ENCODE data around the gene PSPH. TPM values are rescaled to one million over a fixed set of nuclear protein-coding genes. Genes with fewer than 3 reads are reported as not detected.
A peak's percentile ranks its signal among the peaks of the same experiment; 100 is the strongest.
"Not testable (repeated sequence)": the region's sequence is repeated elsewhere in the genome, so short reads cannot be mapped to it uniquely, and the experiment has no call there.

The PSPH gene
- polyA plus RNA-seq, 5 donors = 15.8 to 31.7 (median 22.4) TPM

DNA sequence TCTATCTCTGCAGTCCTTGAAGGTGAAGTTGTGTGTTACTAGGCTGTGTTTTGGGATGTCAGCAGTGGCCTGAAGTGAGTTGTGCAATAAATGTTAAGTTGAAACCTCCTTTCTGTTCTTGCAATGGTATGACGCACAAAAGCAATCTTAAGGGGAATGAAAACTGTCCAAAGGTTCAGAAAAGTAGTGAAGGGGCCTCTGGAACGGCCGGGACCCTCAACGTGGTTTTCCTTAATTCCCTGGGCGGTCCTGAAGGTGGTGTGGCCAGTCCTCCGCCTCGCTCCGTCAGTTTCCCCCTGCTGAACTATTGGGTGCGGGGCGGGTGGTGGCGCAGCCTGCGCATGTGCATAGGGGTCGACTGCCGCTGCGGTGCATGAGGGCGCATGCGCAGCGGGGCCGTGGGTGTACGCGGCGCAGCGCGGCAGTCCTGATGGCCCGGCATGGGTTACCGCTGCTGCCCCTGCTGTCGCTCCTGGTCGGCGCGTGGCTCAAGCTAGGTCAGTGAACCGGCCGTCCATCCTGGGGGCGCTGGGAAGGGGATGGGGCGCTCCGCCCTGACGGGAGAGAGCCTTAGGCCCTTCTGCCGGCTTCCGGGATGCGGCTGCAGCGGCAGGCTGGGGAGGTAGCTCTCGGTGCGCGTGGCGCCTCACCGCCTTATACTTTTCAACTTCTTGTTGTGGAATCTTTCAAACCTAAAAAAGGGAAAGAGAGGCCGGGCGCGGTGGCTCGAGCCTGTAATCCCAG is 12.8 kb upstream of the PSPH start, which contains the start of gene SUMF2:
SUMF2 (plus strand) TSS at position 405 of the 744 bp plus-strand sequence; CDS start at position 431, 26 bp downstream.
- peak; percentile 94 to 95 for DNase-seq

DNA sequence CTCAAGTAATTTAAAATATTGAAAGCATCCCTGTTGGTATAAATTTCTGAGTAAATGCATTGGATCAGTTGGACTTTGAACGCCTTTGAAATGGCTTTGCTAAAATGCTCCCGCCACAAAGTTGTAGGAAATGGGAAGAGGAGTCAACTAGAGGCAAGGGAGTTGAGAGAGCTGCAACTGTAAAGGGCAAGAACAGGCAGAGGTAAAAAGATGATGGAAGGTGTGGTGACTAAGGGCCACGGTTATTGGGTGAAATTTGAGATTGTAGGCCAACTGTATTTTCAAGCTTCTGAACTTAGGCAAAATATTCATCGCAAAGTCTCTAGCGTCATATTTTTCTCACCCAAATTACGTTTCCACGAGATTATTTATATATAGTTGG is 12.2 kb upstream of the PSPH start:
- no peak for DNase-seq

GRCh38 chr7:56062382-56062781 is 11.1 kb upstream of the PSPH start:
- no peak for DNase-seq

GRCh38 chr7:56053993-56054392 is 2.7 kb upstream of the PSPH start:
- DNase-seq = no peak

- DNase-seq = no peak
Observed at GRCh38 chr7:56053379-56053778, 2.1 kb upstream of the PSPH start.

DNA sequence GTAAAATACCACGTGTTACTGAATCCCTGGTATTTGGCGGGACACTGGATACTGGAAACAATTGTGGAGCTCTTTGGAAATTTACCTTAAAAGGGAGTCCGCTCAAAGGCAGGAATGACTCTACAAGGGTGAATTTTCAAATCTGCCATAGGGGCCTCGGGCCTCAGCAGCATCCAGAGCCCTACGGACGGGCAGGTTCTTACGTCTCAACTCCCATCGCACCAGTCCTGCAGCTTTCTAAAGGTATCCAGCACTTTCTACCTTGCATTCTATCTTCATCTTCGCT is 248 bp downstream of the PSPH start:
- DNase-seq = no peak

GRCh38 chr7:56048763-56049162 is 2.5 kb downstream of the PSPH start:
- not testable (repeated sequence) for DNase-seq

DNA sequence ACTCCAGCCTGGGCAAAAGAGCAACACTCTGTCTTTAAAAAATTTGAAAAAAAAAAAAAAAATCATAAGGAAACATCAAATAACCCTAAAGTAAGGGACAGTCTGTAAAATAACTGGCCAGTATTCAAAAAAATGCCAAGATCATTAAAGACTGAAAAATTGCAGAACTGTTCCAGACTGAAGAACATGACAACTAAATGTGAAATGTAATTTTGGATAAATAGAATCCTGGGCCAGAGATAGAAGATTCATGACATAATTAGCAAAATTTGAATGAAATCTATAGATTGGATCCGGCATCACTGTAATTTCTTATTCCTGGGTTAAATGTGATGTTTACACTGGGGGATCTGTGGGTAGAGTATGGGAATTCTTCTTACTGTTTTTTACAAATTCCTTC is 3.0 kb downstream of the PSPH start:
- DNase-seq = no peak

DNA sequence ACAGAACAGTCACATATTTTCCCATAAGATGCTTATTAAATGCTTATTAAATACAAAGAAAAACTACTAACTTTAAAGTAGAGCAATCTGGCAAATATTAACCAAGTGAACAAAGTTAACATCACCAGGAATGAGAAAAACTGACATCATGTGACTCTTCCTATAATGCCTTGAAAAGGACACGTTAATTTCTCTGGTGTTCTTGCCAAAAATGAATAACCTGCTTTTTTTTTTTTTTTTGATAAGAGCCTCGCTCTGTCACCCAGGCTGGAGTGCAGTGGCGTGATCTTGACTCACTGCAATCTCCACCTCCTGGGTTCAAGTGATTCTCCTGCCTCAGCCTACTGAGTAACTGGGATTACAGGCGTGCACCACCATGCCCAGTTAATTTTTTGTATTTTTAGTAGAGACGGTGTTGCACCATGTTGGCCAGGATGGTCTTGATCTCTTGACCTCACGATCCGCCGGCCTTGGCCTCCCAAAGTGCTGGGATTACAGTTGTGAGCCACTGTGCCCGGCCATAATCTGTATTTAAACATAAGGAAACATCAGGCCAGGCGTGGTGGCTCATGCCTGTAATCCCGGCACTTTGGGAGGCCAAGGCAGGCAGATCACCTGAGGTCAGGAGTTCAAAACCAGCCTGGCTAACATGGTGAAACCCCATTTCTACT is 3.7 kb downstream of the PSPH start:
- not testable (repeated sequence) for DNase-seq

DNA sequence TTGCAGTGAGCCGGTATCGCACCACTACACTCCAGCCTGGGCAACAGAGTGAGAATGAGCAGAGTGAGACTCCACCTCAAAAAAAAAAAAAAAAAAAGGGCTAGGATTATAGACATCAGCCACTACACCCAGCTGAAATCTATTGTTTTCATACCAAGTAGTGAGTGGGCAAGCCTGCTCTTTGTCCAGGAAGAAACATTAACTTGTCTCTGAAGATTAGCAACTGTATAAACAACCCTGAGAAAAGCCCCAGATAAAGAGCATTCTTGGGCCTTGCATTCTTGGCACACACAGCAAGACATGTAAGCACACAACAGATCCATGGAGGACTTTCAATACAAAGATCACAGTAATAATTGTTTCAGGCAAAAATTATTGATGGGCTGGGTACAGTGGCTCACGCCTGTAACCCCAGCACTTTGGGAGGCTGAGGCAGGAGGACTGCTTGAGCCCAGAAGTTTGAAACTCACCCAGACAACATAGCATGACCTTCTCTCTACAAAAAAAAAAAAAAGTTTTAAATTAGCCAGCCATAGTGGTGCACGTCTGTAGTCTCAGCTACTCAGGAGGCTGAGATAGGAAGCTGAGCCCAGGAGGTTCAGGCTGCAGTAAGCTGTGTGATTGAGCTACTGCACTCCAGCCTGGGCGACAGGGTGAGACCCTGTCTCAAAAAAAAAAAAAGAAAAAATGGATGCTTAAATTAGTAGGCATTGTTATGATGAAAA is 4.4 kb downstream of the PSPH start:
- peak; percentile 37 to 42 for DNase-seq

DNA sequence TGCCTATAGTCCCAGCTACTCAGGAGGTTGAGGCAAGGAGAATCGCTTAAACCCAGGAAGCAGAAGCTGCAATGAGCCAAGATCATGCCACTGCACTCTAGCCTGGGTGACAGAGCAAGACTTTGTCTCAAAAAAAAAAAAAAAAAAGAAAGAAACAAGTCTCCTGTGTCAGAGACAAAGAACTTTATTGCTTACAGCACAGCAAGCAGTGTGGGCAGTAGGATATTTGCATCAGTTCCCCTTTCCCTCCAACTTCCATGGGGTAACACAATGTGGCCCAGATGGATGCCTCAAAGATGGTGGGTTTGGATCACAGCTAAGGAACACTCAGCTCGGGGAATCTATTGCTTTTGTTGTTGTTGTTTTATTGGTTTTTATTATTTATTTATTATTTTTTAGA is 5.5 kb downstream of the PSPH start:
- DNase-seq = not testable (repeated sequence)

DNA sequence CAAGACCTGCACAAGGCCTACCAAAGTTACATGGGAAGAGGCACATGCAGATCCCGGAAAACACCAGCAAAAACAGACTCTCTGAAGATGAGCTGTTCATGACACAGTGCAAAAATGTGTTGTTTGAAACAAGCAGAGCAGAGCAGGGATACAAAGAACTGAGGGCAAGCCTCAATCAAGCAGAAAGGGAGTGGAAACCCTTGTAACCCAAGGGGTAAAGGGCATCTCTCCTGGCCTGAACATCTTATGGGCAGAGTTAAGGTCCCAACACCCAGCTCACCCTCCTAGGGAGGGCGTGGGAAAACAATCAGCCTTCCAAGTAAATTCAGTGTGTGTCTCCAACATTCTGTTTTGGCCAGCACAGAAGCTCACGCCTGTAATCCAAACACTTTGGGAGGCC is 10.5 kb downstream of the PSPH start:
- DNase-seq = no peak

- DNase-seq = peak; percentile 47 to 55
Observed at GRCh38 chr7:56033671-56034432, 17.4 kb downstream of the PSPH start.

DNA sequence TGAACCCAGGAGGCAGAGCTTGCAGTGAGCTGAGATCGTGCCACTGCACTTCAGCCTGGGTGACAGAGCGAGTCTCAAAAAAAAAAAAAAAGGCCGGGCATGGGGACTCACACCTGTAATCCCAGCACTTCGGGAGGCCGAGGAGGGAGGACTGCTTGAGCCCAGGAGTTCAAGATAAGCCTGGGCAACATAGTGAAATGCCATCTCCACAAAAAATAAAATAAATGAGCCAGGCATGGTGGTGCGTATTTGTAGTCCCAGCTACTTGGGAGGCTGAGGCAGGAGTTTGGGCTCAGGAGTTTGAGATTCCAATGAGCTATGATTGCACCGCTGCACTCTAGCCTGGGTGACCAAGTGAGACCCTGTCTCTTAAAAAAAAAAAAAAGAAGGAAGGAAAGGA is 18.7 kb downstream of the PSPH start:
- DNase-seq = not testable (repeated sequence)

- DNase-seq = not testable (repeated sequence)
Observed at GRCh38 chr7:56031556-56031955, 19.7 kb downstream of the PSPH start.

GRCh38 chr7:56030340-56030739 is 20.9 kb downstream of the PSPH start:
- DNase-seq = no peak

DNA sequence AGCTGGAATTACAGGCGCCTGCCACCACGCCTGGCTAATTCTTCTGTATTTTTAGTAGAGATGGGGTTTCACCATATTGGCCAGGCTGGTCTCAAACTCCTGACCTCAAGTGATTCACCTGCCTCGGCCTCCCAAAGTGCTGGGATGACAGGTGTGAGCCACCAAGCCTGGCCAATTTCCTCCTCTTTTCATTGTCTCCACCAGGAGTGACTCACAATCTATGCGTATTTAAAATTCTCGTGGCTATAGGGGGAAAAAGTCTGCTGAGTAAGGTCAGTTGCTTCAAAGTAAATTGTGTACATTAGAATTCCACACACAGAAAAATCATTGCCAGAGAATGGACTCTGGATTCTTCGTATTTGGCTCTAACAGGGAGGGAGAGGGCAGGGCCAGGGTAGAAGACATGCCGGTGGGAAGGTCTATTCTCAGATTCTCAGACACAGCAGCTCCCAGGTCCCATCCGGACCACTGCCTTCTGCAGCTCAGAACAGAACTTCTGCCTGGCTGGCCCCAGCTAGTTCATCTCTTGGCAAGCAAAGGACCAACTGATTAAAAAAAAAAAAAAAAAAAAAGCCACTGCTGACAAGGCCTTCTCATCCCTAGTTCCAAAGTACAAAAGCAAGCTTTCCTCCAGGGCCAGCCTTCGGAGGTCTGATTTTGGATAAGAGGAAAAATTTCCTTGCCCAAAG is 22.2 kb downstream of the PSPH start:
- DNase-seq = no peak

GRCh38 chr7:56026538-56026937 is 24.7 kb downstream of the PSPH start:
- DNase-seq = no peak

DNA sequence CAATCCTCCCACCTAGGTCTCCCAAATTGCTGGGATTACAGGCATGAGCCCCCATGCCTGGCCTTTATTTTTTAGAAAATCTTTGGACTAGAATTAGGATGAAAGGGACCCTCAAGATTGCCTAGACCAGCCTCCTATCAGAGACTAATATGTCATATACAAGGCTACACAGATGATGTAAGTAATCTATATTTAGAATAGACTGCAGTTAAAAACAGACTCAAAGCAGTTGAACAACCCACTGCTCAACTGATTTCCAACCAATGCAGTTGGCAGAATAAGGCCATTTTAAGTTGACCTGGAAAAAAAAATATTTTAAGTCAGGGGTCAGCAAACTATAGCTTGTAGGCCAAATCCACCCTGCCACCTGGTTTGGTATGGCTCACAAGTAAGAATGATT is 27.7 kb downstream of the PSPH start:
- DNase-seq = no peak

GRCh38 chr7:56019501-56019900 is 31.7 kb downstream of the PSPH start:
- DNase-seq = no peak

DNA sequence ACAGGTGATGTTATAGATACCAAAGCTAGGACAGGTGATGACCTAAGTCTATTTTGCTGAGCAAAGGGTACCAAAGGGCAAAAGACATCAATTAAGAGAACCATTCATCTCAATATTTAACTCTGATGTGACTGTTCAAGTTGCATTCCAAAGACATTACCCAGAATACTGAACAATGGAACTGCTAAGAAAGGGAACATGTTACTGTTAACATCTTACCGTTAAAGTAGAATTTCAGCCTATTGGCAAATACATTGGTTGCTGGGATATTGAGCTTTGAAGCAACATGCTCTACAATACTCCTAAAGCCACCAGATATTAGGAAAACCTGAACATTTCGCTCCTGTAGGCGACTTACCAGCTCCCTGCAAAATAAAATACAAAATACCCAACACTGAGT is 34.2 kb downstream of the PSPH start:
- DNase-seq = not testable (repeated sequence)

DNA sequence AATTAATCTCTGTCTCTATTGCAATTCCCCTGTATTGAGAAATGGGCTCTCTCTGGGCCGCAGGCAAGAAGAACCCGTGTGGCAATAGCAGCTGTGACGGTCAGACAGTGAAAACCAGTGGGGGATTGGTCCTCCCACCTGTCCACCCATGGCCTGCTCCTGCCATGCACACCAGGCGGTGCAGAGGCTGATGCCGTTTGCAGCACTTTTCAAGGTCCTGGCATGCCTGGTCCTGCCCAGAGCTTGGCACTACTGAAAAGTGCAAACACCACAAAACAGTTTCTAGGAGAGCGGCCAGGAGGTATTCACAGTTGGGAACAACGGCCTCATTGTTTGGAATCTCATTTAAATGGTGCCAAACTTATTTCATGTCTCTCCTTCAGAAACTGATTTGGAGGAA is 41.5 kb downstream of the PSPH start:
- DNase-seq = no peak

Measured in right lung (tissue), 5 donors.